Measurements from ENCODE around the gene INO80. TPM values are rescaled to one million over a fixed set of nuclear protein-coding genes. Genes with fewer than 3 reads are reported as not detected.

Gene INO80
- total RNA-seq, 6 donors from 2014 or later: 22.8 to 92.2 (median 43.9) TPM

- no peaks in the 10 kb centered on the region for H3K9me3 ChIP-seq
- peak overlapping the region in 1 of 4 donors; percentile 21 for H3K4me3 ChIP-seq
- DNase-seq (no peak), ATAC-seq (ENCODE audit: low FRiP score in 2 of 2) (no peak)
- peak overlapping the region; percentile 30 to 93 (median 52) for H3K27ac ChIP-seq
- H3K4me1 ChIP-seq: peaks cover 60 to 72% (median 66%) of the 10 kb centered on the region in 4 donors
- H3K27me3 ChIP-seq: no peaks in the 10 kb centered on the region
- H3K36me3 ChIP-seq: peaks cover 0 to 34% (median 2%) of the 10 kb centered on the region in 4 donors
- TF ChIP-seq EP300 (IDR thresholded peaks at IDR 0.05) (no peak), CTCF (IDR thresholded peaks at IDR 0.05) (no peak), POLR2A (IDR thresholded peaks at IDR 0.05) (no peak), POLR2AphosphoS5 (IDR thresholded peaks at IDR 0.05) (no peak)
- 63 to 71% methylated on average over 8 to 15 of the region's 15 CpGs for WGBS, 2 donors
Measured at GRCh38 chr15:40936709-40937666, 179.1 kb downstream of the INO80 start.

GRCh38 chr15:40936234-40936708 is 179.8 kb downstream of the INO80 start:
- ATAC-seq (ENCODE audit: low FRiP score in 2 of 2) (no peak), DNase-seq (peak in 1 of 2 donors; percentile 82)
- peaks cover 0 to 34% (median 2%) of the 10 kb centered on the region in 4 donors for H3K36me3 ChIP-seq
- H3K4me3 ChIP-seq: peak overlapping the region in 2 of 4 donors; percentile 8 to 21
- no peaks in the 10 kb centered on the region for H3K27me3 ChIP-seq
- H3K9me3 ChIP-seq: no peaks in the 10 kb centered on the region
- TF ChIP-seq POLR2AphosphoS5 (IDR thresholded peaks at IDR 0.05): no peak
- no peak for TF ChIP-seq EP300 (IDR thresholded peaks at IDR 0.05)
- no peak for TF ChIP-seq POLR2A (IDR thresholded peaks at IDR 0.05)
- no peak for TF ChIP-seq CTCF (IDR thresholded peaks at IDR 0.05)
- 66 to 81% methylated on average over 11 to 27 of the region's 31 CpGs for WGBS, 2 donors
- H3K4me1 ChIP-seq: peaks cover 64 to 76% (median 71%) of the 10 kb centered on the region in 4 donors
- peak overlapping the region; percentile 30 to 93 (median 52) for H3K27ac ChIP-seq

GRCh38 chr15:40934457-40934856 is 181.6 kb downstream of the INO80 start:
- WGBS, 2 donors: 84 to 88% methylated on average over 6 of the region's 6 CpGs
- no peak for TF ChIP-seq CTCF (IDR thresholded peaks at IDR 0.05)
- TF ChIP-seq POLR2A (IDR thresholded peaks at IDR 0.05): no peak
- Histone ChIP-seq H3K4me3 (no peak overlapping the region), H3K9me3 (no peaks in the 10 kb centered on the region), H3K36me3 (peaks cover 0 to 34% (median 2%) of the 10 kb centered on the region in 4 donors), H3K27ac (peak overlapping the region in 1 of 4 donors; percentile 11), H3K4me1 (peaks cover 65 to 78% (median 74%) of the 10 kb centered on the region in 4 donors), H3K27me3 (peaks cover 0 to 17% (median 4%) of the 10 kb centered on the region in 4 donors)
- DNase-seq: no peak
- no peak for ATAC-seq (ENCODE audit: low FRiP score in 2 of 2)

- DNase-seq: no peak
- H3K36me3 ChIP-seq: peaks cover 0 to 33% (median 2%) of the 10 kb centered on the region in 4 donors
- no peaks in the 10 kb centered on the region for H3K9me3 ChIP-seq
- H3K4me3 ChIP-seq: peak overlapping the region in 2 of 4 donors; percentile 5 to 64
- peak overlapping the region in 1 of 4 donors; percentile 86 for H3K27ac ChIP-seq
- H3K4me1 ChIP-seq: peaks cover 72 to 84% (median 79%) of the 10 kb centered on the region in 4 donors
- TF ChIP-seq CTCF (IDR thresholded peaks at IDR 0.05) (no peak), POLR2AphosphoS5 (IDR thresholded peaks at IDR 0.05) (no peak), POLR2A (IDR thresholded peaks at IDR 0.05) (no peak), EP300 (IDR thresholded peaks at IDR 0.05) (no peak)
- 26 to 29% methylated on average over 3 of the region's 3 CpGs for WGBS, 2 donors
- no peak for ATAC-seq (ENCODE audit: low FRiP score in 2 of 2)
- peaks cover 0 to 25% (median 7%) of the 10 kb centered on the region in 4 donors for H3K27me3 ChIP-seq
Measured at GRCh38 chr15:40933517-40933902, 182.6 kb downstream of the INO80 start.

All from upper lobe of left lung (tissue), 6 donors.